Activated CD8-positive, alpha-beta memory T cell treated with anti-CD3 and anti-CD28 coated beads, Interleukin-2, amount 50 U/mL, for 1 hour (primary cell): ENCODE data around the gene ADCY5.

ENCODE experiments used
- DNase-seq: peaks from one replicate; pipeline ENCODE4 v3.0.0-alpha.2; 2020; ENCODE audit errors: extremely low read depth

ADCY5 gene

GRCh38 chr3:123326531-123326930 lies 122.4 kb downstream of the ADCY5 start:
- no peak for DNase-seq

- DNase-seq: no peak
Measured at GRCh38 chr3:123325766-123326256, 123.1 kb downstream of the ADCY5 start.

DNA sequence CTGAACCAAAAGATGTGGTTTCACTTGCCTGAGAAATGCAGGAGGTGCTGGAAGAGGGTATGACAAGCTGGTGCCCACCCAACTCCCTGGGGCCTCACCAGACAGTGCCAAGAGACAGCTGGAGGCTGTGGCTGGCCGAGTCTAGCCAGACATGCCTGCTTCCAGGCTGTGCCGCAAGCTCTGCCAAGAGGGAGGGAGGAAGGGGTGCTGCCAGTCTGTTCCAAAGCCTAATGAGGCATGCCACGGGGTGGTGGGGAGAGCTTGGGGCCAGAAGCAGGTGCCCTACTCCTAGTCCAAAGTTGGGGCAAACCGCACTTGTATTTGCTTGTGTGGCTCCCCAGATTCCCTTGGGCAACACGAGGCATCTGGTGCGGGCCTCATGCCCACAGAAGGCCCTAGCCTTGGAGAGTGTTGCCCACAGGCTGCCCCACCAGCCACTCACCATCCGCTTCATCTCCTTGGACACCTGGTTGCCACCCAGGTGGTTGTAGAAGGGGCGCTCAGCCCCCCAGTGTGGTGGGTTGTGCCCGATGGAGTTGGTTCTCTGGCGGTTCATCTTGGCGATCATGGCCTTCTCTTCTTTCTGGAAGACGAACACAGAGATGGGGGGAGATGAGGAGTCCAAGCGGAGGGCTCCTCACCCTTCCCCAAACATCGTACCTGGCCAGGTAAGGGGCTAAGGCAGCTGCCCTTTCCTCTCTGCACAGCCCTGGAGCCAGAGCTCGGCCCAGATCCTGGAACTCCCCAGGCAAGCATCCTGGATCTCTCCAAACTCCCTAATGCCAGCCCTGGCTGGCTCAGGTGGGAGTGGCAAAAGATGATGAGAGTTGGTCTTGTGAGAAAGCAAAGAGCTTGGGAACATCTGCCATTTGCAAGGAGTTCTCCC lies 123.8 kb downstream of the ADCY5 start:
- no peak for DNase-seq

DNA sequence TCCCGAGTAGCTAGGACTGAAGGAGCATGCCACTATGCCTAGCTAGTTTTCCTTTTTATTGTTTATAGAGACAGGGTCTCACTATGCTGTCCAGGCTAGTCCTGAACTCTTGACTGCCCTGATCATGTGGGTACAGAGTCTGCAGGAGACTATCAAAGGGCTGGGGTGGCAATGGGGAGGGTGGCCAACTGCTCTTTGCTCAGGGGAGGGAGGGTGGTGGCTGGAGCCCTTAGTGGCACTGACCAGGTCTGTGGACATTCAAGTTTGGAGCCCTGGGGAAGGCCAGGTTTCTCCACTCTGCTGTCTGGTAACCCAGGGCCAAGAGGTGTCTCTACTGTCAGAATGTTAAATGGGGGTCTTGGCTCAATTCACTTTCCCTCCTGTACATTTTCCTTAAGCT lies 125.1 kb downstream of the ADCY5 start:
- no peak for DNase-seq

DNA sequence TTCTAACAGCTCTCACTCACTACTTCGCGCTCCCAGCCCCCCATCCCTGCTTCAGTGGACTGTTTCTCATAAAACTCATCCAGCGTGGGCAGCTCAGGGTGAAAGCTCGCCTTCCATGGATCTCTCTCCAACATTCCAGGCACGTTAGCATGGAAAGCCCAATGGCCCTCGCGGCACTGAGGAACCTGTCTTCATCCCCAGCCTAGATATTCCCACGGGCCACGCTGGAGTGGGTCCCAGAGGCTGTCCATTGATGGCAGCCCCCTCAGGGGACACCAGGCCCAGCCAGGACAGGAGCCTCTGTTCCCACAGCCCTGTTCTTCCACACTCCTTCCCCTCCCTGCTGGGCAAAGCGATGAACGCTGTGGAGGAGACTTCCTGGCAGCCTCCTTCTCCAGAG lies 126.0 kb downstream of the ADCY5 start:
- DNase-seq: no peak

GRCh38 chr3:123321806-123322205 lies 127.1 kb downstream of the ADCY5 start:
- DNase-seq: no peak

DNA sequence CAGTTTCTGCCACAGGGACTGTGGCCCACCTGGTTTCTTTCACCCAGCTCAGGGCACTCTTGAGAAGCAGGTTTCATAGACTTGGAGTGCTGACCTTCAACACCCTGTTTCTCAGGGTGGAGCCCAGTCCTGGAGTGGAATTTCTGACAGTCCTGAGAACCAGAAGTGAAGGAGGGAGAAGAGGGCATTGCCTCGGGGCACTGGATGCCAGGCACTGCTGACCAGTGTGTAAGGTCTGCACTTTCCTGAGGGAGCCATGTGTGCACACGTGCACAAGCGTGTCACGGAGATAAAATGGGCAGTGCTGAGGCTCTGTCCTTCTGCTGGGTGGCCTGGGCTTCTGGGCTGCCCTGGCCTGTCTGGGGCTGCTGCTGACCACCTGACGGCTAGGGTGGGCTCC lies 128.7 kb downstream of the ADCY5 start:
- DNase-seq: no peak

DNA sequence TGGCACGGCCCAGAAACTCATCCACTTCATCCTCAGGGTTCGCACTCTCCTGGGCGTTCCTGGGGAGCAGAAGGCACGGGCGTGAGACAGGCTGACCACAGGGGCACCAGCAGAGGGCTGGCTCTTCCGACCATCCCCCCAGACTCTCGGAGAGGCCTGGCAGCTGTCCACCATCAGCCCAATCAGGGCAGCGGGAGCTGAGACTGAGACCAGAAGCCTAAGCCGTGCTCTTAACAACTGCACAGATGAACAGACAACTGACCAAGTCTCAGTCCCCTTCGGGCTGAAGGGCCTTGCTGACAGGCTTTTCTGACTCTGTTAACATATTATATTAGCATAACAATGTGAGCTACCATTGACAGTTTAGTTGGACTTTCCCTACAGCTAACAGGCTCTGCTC lies 129.1 kb downstream of the ADCY5 start:
- DNase-seq: no peak

GRCh38 chr3:123318374-123318773 lies 130.5 kb downstream of the ADCY5 start:
- DNase-seq: no peak

DNA sequence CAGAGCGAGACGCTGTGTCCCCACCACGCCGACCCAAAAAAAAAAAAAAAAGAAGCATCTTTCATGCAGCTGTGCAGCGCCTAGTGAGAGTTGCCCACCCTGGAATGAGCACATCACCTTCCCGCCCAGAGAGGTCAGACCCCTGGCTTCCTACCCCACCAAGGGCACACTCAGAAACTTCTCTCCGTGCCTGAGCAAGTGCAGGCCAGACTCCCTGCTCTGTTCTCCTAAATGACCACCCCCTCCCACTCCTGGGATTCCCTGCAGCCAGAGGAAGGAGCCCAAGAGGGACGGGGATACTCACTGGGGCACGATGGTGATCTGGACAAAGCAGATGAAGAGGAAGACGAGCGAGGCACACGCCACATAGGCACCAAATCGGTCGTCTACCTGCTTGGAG lies 131.2 kb downstream of the ADCY5 start:
- no peak for DNase-seq

DNA sequence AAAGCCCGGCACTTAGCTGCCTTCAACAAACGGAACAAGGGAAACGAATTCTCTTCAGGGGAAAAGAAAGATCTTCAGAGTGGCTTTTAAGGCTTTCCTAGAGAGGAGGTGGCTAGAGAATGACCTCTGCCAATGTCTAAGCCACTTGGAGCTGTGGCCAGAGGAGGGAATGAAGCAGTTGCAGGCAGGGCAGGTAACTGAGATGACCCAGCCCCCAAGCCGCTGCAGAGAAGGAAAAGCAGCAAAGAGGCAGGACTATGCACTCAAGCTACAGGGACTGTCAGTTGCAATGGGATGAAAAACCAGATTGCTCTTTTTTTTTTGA lies 133.7 kb downstream of the ADCY5 start:
- no peak for DNase-seq

- no peak for DNase-seq
Measured at GRCh38 chr3:123314359-123315270, 134.3 kb downstream of the ADCY5 start.

GRCh38 chr3:123313889-123314288 lies 135.0 kb downstream of the ADCY5 start:
- no peak for DNase-seq

DNA sequence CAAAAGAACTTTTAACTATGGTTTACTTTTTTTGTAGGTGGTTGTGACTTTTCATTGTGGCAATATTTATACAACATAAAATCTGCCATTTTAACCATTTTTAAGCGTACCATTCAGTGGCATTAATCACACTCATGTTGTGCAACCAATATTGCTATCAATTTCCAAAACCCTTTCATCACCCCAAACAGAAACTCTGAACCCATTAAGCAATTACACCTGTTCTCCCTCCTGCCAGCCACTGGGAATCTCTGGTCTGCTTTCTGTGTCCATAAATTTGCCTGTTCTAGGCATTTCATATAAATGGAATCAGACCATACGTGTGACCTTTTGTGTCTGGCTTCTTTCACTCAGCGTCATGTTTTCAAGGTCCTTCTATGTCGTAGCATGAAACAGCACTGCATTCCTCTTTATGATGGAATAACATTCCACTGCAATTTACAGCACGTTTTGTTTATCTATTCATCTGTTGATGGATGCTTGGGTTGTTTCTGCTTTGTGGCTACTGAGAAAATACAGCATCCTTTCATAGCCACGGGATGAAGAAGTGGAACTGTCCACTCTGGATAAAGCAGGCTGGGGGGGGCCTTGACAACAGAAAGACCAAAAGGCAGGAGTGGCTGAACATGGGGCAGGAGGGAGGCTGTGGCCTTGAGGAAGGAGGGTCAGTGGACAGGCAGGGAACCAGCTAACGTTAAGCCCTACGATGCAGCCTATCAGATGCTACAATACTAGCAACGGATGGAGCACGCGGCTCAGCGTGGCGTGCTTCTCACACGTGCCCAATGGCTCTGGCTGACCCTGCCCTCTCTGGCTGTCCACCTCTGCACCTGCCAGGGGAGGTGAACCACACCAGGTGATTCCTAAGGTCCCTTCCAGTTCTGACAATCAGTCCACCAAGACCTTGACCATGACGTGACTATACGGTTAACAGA lies 136.3 kb downstream of the ADCY5 start:
- DNase-seq: no peak

DNA sequence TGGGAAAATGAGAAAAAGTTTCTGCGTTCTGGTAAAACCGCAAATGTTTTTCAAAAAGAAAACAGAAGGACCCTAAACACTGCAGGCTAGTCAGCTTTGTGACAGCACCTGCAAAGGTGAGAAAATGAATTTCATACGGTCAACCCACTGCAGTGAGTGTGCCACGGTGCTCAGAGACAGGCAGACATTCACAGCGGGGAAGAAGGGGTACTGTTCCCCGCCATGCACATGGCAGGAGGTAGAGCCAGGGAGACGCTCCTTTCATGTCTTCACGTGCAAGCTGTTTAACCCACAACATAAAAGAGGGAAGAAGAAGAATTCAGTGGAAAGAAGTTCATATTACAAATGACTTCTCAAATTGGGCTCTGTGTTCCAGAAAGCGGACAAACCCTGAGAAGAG lies 137.7 kb downstream of the ADCY5 start:
- no peak for DNase-seq

DNA sequence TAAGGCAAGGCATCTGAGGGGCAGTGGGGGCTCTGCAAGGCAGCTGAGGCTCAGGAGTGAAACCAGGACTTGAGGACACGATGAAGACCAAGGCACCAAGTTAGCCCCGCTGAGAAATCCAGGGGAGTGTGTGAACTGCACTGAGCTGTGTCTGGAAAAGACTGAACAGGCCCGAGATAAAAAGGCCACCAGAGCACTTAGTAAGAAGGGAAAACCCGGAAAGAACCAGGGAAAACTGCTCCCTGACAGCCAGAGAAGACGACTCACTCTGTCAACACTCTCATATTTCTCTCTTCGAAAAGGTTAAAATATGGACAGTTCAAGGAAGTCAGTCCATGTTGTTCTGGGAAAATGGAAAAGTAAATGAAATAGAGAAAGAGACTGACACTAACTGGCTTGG lies 138.1 kb downstream of the ADCY5 start:
- no peak for DNase-seq

DNA sequence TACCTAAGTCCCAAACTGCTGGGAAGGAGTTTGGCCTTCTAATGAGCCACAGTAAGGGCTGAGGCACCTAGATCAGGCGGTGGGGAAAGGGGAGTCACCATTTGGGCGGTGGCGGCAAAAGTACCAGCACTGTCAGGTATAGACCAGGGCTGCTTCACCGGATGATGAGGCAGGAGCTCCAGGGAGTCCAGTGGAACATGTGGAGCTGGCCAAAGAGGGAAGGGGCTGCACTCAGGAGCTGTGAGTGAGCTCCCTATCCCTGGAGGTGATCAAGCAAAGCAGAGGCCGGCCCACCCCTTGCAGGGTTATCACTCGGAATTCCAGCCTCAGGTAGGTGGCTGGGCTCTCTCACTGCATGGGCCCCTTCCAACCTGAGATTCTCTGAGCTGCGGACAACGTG lies 138.7 kb downstream of the ADCY5 start:
- no peak for DNase-seq

- DNase-seq: no peak
Measured at GRCh38 chr3:123307064-123307463, 141.8 kb downstream of the ADCY5 start.

- DNase-seq: no peak
Measured at GRCh38 chr3:123305192-123305591, 143.7 kb downstream of the ADCY5 start.

- no peak for DNase-seq
Measured at GRCh38 chr3:123303976-123304560, 144.8 kb downstream of the ADCY5 start.

- no peak for DNase-seq
Measured at GRCh38 chr3:123302961-123303360, 145.9 kb downstream of the ADCY5 start.
